GM12878 (cell line): ENCODE measurements around the gene C10orf71. TPM values are rescaled to one million over a fixed set of nuclear protein-coding genes. Genes with fewer than 3 reads are reported as not detected.

ENCODE experiments used
- ATAC-seq: fragments of 200-7000 bp; cut with Tn5 transposase; 3 replicates; pipeline ENCODE4 v1.9.1; 2020; ENCODE audit warnings: mild to moderate bottlenecking, moderate library complexity
- BruUV-seq: library from RNA; stranded (reverse); fragments of 400-500 nt; replicated peaks from 2 replicates; lab custom pipeline; 2021; lab: Mats Ljungman, UMichigan
- CTCF ChIA-PET: fragments of 300-600 bp; sonication (Branson Sonifier 250); formaldehyde crosslinking; extraction: SDS; loops from one replicate; lab custom pipeline; 2021; ENCODE audit warnings: inconsistent platforms; lab: Yijun Ruan, JAX
- POLR2A ChIA-PET: fragments of 350-600 bp; formaldehyde crosslinking; extraction: SDS; loops from one replicate; lab custom pipeline; 2021; ENCODE audit warnings: inconsistent platforms; lab: Charles Lee
- RAD21 ChIA-PET: fragments of 300-600 bp; sonication (Branson Sonifier 250); formaldehyde crosslinking; loops from one replicate; lab custom pipeline; 2023; ENCODE audit warnings: antibody characterized with exemption; ENCODE audit not compliant: unreplicated experiment; lab: Charles Lee
- SMC1A ChIA-PET: fragments of 300-600 bp; sonication (Branson Sonifier 250); formaldehyde crosslinking; loops from one replicate; lab custom pipeline; 2023; ENCODE audit not compliant: unreplicated experiment, uncharacterized antibody; lab: Charles Lee
- DNase-seq: peaks from one replicate; pipeline ENCODE4 v3.0.0-alpha.2; 2011; ENCODE audit warnings: low read depth, low spot score
- FAIRE-seq: peaks from 3 replicates; lab custom pipeline; 2011; peaks lifted over from hg19 to GRCh38; lab: Jason Lieb, UNC
- H2AFZ ChIP-seq: 2 replicates; pipeline ENCODE4 v1.6.0; 2011; ENCODE audit warnings: low read depth, low read length, control low read depth; ENCODE audit not compliant: control insufficient read depth
- H3K27ac ChIP-seq: 2 replicates; pipeline ENCODE4 v1.5.1; 2011; ENCODE audit warnings: control low read depth; ENCODE audit not compliant: control insufficient read depth, insufficient read depth
- H3K27me3 ChIP-seq, 2 experiments: replicated peaks in 1 of 2; 2 replicates each; pipeline versions ENCODE4 v1.6.0 to v1.6.1; 2011; ENCODE audit warnings: low read length in 1 of 2; ENCODE audit not compliant: control insufficient read depth in 2 of 2, insufficient read depth in 2 of 2
- H3K36me3 ChIP-seq, 2 experiments: 2 replicates each; pipeline ENCODE4 v1.5.1; 2011; ENCODE audit warnings: low read length in 1 of 2; ENCODE audit not compliant: control insufficient read depth in 2 of 2, insufficient read depth in 2 of 2
- H3K4me1 ChIP-seq: 2 replicates; pipeline ENCODE4 v1.6.1; 2011; ENCODE audit warnings: mild to moderate bottlenecking, low read length, moderate library complexity, mixed read lengths; ENCODE audit not compliant: control insufficient read depth, insufficient read depth
- H3K4me2 ChIP-seq: 2 replicates; pipeline ENCODE4 v1.6.0; 2011; ENCODE audit warnings: control low read depth; ENCODE audit not compliant: control insufficient read depth, insufficient read depth
- H3K4me3 ChIP-seq: fragments of 200-600 bp; sonication (generic); 2 replicates; pipeline ENCODE4 v1.5.1; 2016
- H3K79me2 ChIP-seq: 2 replicates; pipeline ENCODE4 v1.6.0; 2011; ENCODE audit warnings: low read length; ENCODE audit not compliant: control insufficient read depth, insufficient read depth
- H3K9ac ChIP-seq: 2 replicates; pipeline ENCODE4 v1.8.0; 2011; ENCODE audit warnings: low read length, control low read depth, mixed read lengths; ENCODE audit not compliant: control insufficient read depth, insufficient read depth
- H3K9me3 ChIP-seq: replicated peaks from 3 replicates; pipeline ENCODE4 v1.5.1; 2011; ENCODE audit warnings: mild to moderate bottlenecking, low read length; ENCODE audit not compliant: control insufficient read depth, insufficient read depth
- H4K20me1 ChIP-seq: 2 replicates; pipeline ENCODE4 v1.6.0; 2011; ENCODE audit not compliant: control insufficient read depth, insufficient read depth
- ASH2L ChIP-seq: fragments of 300-600, 200-600 bp; sonication (generic); IDR thresholded peaks from 2 replicates; pipeline ENCODE4 v1.6.1; 2017; ENCODE audit warnings: low read depth, mild to moderate bottlenecking, borderline replicate concordance
- ATF7 ChIP-seq: fragments of 450-650 bp; IDR thresholded peaks from 2 replicates; pipeline ENCODE4 v1.6.1; 2016; ENCODE audit warnings: low read depth, mild to moderate bottlenecking
- DPF2 ChIP-seq: fragments of 450-650 bp; IDR thresholded peaks from 2 replicates; pipeline ENCODE4 v1.6.1; 2017; ENCODE audit warnings: mild to moderate bottlenecking
- E4F1 ChIP-seq: fragments of 450-650 bp; IDR thresholded peaks from 2 replicates; pipeline ENCODE4 v1.6.1; 2018; ENCODE audit warnings: borderline replicate concordance, mild to moderate bottlenecking; ENCODE audit not compliant: partially characterized antibody
- HCFC1 ChIP-seq: fragments of 150-350 bp; IDR thresholded peaks from 2 replicates; pipeline ENCODE4 v1.6.1; 2014; ENCODE audit warnings: low read length
- HDGF ChIP-seq: fragments of 450-650 bp; IDR thresholded peaks from 2 replicates; pipeline ENCODE4 v1.6.1; 2016; ENCODE audit warnings: antibody characterized with exemption
- NFIC ChIP-seq: IDR thresholded peaks from 2 replicates; pipeline ENCODE4 v1.6.1; 2012; ENCODE audit warnings: low read depth, mild to moderate bottlenecking, inconsistent platforms, low read length, moderate library complexity
- PAX5 ChIP-seq: IDR thresholded peaks from 2 replicates; pipeline ENCODE4 v1.6.1; 2011; ENCODE audit warnings: low read depth, low read length, borderline replicate concordance
- PKNOX1 ChIP-seq: fragments of 450-650 bp; IDR thresholded peaks from 2 replicates; pipeline ENCODE4 v1.6.1; 2016; ENCODE audit warnings: mild to moderate bottlenecking
- RB1 ChIP-seq: fragments of 450-650 bp; formaldehyde crosslinking; IDR thresholded peaks from 2 replicates; pipeline ENCODE4 v1.6.1; 2017; ENCODE audit warnings: mild to moderate bottlenecking, borderline replicate concordance
- RELB ChIP-seq: fragments of 450-650 bp; IDR thresholded peaks from 2 replicates; pipeline ENCODE4 v1.6.1; 2017; ENCODE audit warnings: low read depth, mild to moderate bottlenecking, moderate library complexity
- REST ChIP-seq: IDR thresholded peaks from 2 replicates; pipeline ENCODE4 v1.6.1; 2012; ENCODE audit warnings: mild to moderate bottlenecking, low read depth, low read length
- SMARCA5 ChIP-seq: fragments of 450-650 bp; IDR thresholded peaks from 2 replicates; pipeline ENCODE4 v1.6.1; 2017; ENCODE audit warnings: mild to moderate bottlenecking
- SREBF1 ChIP-seq: IDR thresholded peaks from 2 replicates; pipeline ENCODE4 v1.6.1; 2012; ENCODE audit warnings: mild to moderate bottlenecking, low read length
- TARDBP ChIP-seq: IDR thresholded peaks from 2 replicates; pipeline ENCODE4 v1.6.1; 2016; ENCODE audit warnings: borderline replicate concordance
- YY1 ChIP-seq: IDR thresholded peaks from 2 replicates; pipeline ENCODE4 v1.6.1; 2011; ENCODE audit warnings: low read depth, mild to moderate bottlenecking, low read length
- WGBS: methylation state at CpG from one replicate; pipeline ENCODE4 v1.1.6; 2016; ENCODE audit warnings: low lambda C conversion rate; ENCODE audit not compliant: insufficient replicate concordance, insufficient coverage; ENCODE audit errors: missing lambda C conversion rate; 5-methylcytosine and 5-hydroxymethylcytosine counted together
- in situ Hi-C: fragments of 300-500 bp; cut with MboI; formaldehyde crosslinking; loops from 9 replicates; pipeline ENCODE4 v1.14.3; 2018; ENCODE audit warnings: mixed read lengths
- intact Hi-C: fragments of 100-400 bp; cut with micrococcal nuclease; formaldehyde crosslinking; loops from one replicate; pipeline ENCODE4 v1.14.2; 2022; ENCODE audit not compliant: unreplicated experiment
- polyA plus RNA-seq, 11 experiments: library from polyadenylated mRNA; depleted of rRNA in 4 of 11; unstranded in 6 of 11; stranded (reverse) in 5 of 11; fragments of >200 nt; fragmentation: Nextera tagmentation in 4 of 11; fragmentation: Illumina TruSeq in 1 of 11; extraction: Ambion mirVana in 4 of 11; extraction: Trizol in 1 of 11; gene quantifications; 1 replicate in 1 of 11; 2 replicates in 10 of 11; pipeline versions ENCODE4 v1.2.1 to v1.2.3, GENCODE V29; 2011 to 2016; ENCODE audit warnings: inconsistent platforms in 2 of 11, missing spikeins in 2 of 11, low read depth in 1 of 11
- total RNA-seq, 4 experiments: library from RNA; depleted of rRNA in 3 of 4; stranded (reverse); fragments of >200 nt in 3 of 4; fragmentation: Illumina TruSeq in 1 of 4; extraction: Trizol in 1 of 4; gene quantifications; 2 replicates each; pipeline versions ENCODE4 v1.2.1 to v1.2.3, GENCODE V29; 2013 to 2021

The C10orf71 gene
- total and polyA plus RNA-seq, 10 of the 15 experiments (the other 5 are each of a cell fraction or from before 2014, with no cell fraction given) = not detected

GRCh38 chr10:49338604-49339003, 39.6 kb downstream of the C10orf71 start:
- ATAC-seq (no peak), DNase-seq (no peak), FAIRE-seq (no peak)
- SMC1A ChIA-PET = interaction anchor here (1.4 kb wide), 1 partner anchor 69 kb away, joined by 3 read pairs; no protein-coding TSS in a partner anchor
- RAD21 ChIA-PET = no interaction called here
- Histone ChIP-seq H3K9me3 (peaks cover 2% of the 10 kb centered on the region; the same call in 2 of the 3 replicates), H3K4me3 (no peak overlapping the region), H3K4me2 (no peak overlapping the region), H3K36me3 (no peaks in the 10 kb centered on the region), H3K9ac (no peak overlapping the region), H3K27ac (no peak overlapping the region), H4K20me1 (no peaks in the 10 kb centered on the region), H3K27me3 (no peaks in the 10 kb centered on the region), H3K79me2 (no peaks in the 10 kb centered on the region), H2AFZ (no peak overlapping the region), H3K4me1 (no peaks in the 10 kb centered on the region)
- BruUV-seq = no TSS peak
- POLR2A ChIA-PET = no interaction called here
- CTCF ChIA-PET = interaction anchor here (0.8 to 1.3 kb wide), 3 partner anchors 14 to 180 kb away, joined by 3 to 5 read pairs (median 3); no protein-coding TSS in a partner anchor
- intact Hi-C loops = no loop called here
- 43% methylated on average over 1 of the region's 1 CpG for WGBS
- in situ Hi-C loops = no loop called here
- TF ChIP-seq SMARCA5 (no peak), HDGF (no peak), DPF2 (no peak), E4F1 (no peak), ASH2L (no peak), REST (no peak), NFIC (no peak), YY1 (no peak), PKNOX1 (no peak), RELB (no peak), RB1 (no peak), SREBF1 (no peak), PAX5 (no peak), HCFC1 (no peak), ATF7 (no peak), TARDBP (no peak)
